T47D (cell line): Measurements from ENCODE around the gene VANGL1.

ENCODE experiments used
- DNase-seq, 2 experiments: peaks; one replicate each; pipeline versions ENCODE4 v3.0.0 to v3.0.0-alpha.2; 2011 to 2012; ENCODE audit warnings: low read depth in 1 of 2, low spot score in 1 of 2
- JUND ChIP-seq: IDR thresholded peaks from 2 replicates; pipeline ENCODE4 v1.6.1; 2012; ENCODE audit warnings: low read depth
- in situ Hi-C: cut with HindIII; loops from 2 replicates; pipeline ENCODE4 v1.10.0; 2016; ENCODE audit warnings: low sequenced_read_pairs, low pct_unique_long_range_greater_than_20kb

VANGL1 gene

DNA sequence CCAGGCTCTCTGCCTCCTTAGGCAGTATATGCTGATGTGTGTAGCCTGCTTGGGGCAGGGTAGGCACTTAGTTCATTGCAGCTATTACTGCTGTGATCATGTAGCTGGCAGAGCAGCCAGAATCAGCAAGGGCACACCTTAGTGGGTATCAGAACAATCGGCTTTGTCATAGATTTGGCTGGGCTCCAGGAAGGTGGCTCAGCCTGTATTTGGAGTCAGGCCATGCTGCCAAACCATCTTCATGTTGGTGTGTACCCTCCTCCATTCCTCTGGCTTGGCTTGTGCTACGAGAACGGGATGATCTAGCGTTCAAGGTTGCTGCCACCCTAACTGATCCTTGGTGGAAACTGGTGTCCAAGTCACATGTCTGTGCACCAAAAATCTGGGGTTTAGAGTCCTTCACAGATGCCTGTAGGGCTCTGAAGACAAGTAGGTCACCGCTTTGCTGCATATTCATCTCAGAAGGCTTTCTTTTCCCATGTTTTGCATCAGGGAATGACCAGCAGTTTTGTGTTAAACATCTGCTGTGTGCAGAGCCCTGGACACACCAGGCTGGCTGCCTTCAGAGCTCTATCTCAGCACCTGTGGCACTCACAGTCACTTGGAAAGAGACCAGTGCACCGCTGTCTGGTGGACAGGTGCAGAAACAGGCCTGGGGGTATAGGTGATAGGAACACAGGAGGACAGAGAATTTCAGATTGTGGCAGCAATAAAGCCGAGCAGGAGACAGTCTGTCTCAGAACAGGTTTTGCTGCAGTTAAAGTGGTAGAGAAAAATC, 23.7 kb downstream of the VANGL1 start:
- TF ChIP-seq JUND, result no peak
- peak in 1 of 2 experiments; percentile 5 for DNase-seq
- in situ Hi-C loops, result no loop called here

DNA sequence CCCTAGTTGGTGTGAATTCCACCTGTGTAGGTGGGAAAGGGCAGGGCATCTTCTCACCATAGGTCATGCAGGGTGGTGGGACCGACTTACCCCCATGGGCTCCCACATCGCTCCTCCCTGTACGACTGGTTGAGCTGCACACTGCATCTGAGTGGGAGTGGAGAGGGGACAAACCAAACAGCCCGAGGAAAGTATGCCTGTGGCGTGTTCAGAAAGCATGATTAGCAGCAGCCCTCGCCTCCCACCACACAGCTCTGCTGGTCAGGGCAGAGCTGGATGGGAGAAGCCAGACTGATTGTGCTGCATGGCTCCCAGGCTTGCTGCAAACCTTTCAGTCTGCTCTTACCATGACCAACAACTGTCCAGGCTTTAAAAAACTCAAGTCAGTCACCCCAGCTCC, 24.4 kb downstream of the VANGL1 start:
- TF ChIP-seq JUND, result no peak
- no peak for DNase-seq
- in situ Hi-C loops, result no loop called here

DNA sequence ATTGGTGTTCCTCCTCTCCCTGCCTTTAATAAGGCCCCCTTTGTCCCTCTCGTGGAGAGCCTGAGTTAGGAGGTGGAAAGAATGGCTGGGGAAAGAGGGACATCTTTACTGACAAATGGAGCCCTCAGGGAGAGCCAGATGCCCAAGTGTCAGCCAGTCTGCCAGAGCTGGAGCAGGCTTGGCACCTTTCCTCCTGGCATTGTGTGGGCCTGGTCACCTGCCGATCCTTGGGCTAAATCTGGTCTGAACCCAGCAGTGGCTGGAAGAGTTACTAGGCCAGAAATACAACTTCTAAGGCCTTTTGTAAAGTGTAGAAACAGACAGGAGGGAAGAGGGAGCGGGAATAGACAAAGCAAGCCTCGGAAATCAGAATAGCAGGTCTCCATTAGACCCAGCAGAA, 24.9 kb downstream of the VANGL1 start:
- in situ Hi-C loops, result no loop called here
- peak in 1 of 2 experiments; percentile 44 for DNase-seq
- no peak for TF ChIP-seq JUND

DNA sequence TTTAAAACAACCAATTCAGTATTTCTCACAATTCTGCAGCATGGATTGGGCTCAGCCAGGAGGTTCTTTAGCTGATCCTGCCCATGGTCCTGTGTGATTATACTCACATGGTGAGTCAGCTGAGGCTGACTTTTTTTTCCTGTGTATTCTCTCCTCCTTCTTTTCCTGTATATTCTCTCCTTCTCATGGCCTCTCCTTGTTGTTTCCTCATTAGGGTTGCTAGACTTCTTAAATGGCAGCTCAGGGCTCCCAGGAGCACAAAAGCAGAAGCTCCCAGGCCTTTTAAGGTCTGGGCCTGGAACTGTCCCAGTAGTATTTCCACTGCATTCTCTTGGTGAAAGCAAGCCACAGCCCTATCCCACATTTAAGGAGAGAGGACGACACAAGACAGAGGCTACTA, 26.8 kb downstream of the VANGL1 start:
- no peak for DNase-seq

DNA sequence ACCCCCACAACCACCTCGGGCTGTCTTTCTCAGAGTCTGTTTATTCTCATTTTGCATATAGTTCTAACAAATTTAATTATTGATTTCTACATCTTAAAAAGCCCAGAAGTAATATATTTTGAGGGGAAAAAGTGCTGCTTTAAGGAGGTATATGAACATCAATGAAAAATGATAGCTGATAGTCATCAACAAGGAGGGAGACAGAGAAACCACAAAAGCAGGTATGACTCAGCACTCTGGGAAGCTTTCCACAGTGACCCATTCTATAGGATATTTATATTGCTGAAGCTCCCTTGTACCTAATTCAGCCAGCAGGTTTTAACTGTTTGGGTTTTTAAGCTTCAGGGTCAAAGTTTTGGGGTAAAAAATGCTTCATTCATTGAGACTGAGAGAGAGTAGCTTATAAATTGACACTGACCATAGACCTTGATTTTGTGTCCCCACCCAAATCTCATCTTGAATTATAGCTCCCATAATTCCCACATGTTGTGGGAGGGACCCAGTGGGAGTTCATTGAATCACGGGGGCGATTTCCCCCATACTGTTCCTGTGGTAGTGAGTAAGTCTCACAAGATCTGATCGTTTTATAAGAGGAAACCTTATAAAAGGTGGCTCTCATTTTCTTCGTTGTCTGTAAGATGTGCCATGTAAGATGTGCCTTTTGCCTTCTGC, 27.4 kb downstream of the VANGL1 start:
- in situ Hi-C loops, result no loop called here
- TF ChIP-seq JUND, result no peak
- peak in 1 of 2 experiments; percentile 28 for DNase-seq

More for the DNA sequence above, 26.8 kb downstream of the VANGL1 start:
- TF ChIP-seq JUND, result no peak
- in situ Hi-C loops, result no loop called here

DNA sequence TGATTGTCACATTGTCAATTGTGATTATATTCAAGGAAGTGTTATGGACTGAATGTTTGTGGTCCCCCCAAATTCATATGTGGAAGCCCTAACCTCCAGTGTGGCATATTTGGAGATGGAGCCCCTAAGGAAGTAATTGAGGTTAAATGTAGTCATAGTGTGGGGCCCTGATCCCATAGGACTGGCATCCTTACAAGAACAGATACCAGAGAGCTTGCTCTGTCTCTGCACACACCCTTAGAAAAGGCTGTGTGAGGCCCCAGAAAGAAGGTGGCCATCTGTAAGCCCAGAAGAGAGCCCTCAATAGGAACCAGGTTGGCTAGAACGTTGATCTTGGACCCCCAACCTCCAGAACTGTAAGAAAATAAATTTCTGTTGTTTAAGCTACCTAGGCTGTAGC, 28.1 kb downstream of the VANGL1 start:
- in situ Hi-C loops, result no loop called here
- TF ChIP-seq JUND, result no peak
- DNase-seq, result no peak

DNA sequence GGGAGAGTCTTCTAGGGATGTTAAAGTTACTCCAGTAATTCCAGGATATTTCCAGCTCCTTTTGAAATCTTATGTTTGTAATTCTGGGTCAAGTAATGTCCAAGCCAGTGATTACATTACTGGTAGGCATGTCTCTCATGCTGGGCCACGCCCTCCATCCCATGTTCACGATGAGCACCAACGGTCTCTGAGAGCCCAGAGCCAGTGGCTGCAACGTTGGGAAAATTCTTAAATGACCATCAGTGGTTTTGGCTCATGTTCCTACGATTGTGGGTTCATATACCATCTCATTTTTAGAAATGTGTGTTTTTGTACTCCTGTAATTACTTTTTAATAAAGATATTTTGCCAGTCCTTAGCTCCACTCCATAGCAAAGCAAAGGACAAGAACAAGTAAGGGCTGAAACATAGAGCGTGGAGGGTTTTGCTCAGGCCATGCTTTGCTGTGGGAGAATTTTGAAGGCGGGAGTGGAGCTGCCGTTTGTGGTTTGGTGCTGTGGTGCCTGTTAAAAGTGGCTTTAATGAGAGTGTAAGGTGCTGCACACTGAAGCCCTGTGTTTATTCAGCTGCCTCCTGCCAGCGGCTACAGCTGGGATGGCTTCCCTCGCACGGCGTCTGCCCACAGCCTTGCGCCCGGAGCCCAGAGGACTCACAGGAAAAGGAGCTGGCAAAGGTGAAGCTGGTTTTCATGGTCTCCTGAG, 28.9 kb downstream of the VANGL1 start:
- no peak for TF ChIP-seq JUND
- DNase-seq, result no peak
- in situ Hi-C loops, result no loop called here

DNA sequence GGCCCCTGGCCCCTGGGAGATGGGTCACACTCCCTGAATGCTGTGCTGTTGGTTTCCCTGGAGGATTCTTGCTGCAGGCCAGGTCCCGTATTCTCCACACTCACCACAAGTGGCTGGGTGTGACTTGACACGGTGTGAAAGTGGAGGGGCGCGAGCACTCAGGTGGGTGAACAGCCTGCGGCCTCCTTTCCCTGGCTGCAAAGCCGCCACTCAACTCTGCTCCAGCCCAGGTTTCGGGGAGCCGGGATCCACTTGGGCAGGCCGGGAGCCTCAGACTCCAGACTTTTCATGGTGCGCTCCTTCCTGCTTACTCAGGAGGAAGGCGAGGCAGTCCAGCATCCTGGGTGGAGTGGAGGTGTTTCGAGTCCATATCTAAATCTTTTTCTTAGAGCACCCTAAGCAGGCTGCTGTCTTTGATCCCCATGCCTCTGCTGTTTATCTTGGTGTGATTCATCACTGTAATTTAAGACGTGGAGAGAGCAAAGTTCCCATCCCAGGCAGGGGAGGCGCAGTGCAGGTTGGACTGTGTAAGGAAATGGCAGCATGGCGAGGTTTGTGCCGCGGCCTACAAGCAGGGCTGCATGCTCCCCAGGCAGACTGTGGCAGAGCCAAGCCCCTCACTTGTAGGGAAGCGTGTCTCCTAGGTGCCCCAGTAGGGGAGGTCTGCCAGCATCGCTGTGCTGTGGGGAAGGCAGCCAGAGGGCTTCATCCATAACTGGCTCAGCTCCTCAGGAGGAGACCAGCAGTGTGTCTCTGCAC, 29.6 kb downstream of the VANGL1 start:
- DNase-seq, result no peak
- no peak for TF ChIP-seq JUND
- in situ Hi-C loops, result no loop called here

DNA sequence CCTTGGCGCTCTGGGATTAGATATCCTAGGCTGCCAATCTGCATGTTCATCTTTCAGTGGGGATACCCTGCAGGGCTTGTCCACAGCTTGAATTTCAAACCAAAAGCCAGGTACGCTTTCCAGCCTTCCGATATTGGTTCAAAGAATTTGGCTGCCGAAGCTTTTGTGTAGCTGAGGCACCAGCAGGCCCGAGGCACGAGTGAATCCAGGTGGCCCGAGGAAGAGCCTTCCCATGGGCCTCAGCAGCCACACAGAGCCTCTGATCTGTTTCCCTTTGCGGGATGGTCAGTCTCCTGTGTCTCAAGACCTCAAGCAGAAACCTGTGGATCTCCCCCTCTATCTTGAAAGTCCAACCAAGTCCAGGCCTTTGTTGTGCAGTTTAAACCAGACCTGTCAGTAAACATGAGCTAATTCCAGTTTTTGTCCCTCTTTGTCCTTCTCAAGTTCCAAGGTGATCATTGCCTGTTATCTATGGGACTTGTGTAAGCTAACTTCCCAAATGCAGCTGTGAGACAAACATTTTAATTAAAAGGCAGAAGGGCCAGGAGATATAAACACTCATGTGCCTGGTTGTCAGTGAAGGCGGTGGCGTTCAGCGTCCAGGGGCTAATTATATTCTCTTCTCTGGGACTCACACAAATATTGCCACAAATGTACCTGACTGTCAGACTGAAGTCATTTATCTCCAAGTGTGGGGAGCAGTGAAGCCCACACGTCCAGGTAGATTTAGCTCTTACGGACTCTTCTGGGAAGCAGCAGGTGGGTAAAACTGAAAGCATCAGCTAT, 30.6 kb downstream of the VANGL1 start:
- no peak for DNase-seq
- in situ Hi-C loops, result no loop called here
- no peak for TF ChIP-seq JUND

DNA sequence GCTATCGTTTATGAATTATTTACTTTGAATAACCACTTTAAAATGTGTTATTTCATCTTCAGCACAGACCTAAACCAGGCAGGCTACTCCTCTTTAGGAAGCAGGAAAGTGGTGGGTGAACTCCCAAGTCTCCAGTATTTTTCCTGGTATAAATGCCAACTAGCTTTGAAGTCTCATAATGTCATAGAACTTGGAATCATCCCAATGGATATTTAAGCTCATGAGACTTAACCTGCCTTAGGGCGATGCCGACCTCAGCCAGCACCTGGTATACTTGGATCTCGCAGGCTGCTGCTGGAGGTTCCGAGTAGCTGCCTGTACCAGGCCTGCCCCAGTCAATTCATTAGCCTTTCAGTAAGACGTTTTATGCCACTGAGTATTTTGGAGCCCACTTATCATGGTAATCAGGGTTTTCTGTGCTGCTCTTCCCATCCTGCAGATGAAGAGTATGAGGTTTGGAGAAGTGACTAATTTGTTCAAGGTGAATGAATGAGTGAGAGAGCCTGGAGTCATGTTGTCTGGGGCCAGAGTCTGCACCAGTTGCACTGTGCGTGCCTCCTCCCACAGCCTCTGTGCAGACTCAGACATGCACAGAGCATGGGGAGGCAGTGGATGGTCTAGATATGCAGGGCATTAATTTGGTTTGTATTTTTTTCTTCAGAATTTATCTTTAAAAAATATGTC, 34.9 kb downstream of the VANGL1 start:
- no peak for TF ChIP-seq JUND
- in situ Hi-C loops, result no loop called here
- peak in 1 of 2 experiments; percentile 53 for DNase-seq

DNA sequence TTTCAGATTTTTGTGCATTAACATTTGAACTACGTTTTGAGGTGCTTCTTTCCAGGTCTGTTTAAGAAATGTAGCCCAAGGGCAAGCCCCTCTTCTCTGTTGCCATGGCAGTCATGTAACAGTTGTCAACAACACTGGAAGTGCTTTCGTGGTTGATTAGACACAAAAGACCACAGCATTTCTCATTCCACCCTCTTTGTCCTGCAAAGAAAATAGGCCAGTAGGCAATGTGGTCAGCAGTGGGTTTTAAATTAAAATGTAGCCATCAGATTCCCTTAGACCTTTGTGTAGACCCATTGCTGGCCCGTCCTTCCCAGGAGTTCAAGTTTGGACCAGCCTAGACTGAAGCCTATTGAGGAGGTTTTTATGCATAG, 35.4 kb downstream of the VANGL1 start:
- DNase-seq, result no peak
- no peak for TF ChIP-seq JUND
- in situ Hi-C loops, result no loop called here

DNA sequence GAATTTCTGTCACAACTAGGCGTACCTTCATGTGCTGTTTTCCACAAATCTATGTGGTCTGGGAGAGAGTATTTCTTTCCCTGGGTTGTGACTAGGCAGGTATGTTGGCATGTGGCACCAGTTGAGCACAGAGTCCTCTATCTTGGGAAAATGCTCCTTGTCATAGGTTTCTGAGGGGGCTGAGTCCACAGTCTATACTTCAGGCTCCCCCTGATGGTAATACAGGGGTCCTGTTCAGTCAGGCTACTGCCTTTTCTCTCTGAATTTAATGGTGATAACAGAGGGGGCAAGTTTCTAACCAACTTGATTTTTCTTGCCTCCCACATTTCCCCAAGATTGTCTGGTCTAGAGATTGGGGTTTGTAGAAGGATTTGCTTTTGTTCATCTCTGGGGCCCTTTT, 35.8 kb downstream of the VANGL1 start:
- DNase-seq, result no peak
- TF ChIP-seq JUND, result no peak
- in situ Hi-C loops, result no loop called here
